Psoas muscle (tissue), 8 donors: ENCODE data around the gene LYZL4. TPM values are rescaled to one million over a fixed set of nuclear protein-coding genes. Genes with fewer than 3 reads are reported as not detected.

Experiments used
- ATAC-seq, 4 donors: fragments of 200-7000 bp; cut with Tn5 transposase; one replicate each; pipeline ENCODE4 v1.9.1; 2020; ENCODE audit warnings: moderate library complexity in 3 of 4, mild to moderate bottlenecking in 2 of 4
- DNase-seq, 2 donors: peaks; one replicate each; pipeline ENCODE4 v3.0.0-alpha.2; 2020
- H3K27ac ChIP-seq: fragments of 200-600 bp; one replicate; pipeline ENCODE4 v1.8.0; 2022
- H3K27me3 ChIP-seq, 3 donors: fragments of 200-600 bp in 1 of 3; one replicate each; pipeline versions ENCODE4 v1.6.1 to v1.8.0; 2013 to 2022; ENCODE audit warnings: low read length in 2 of 3, mild to moderate bottlenecking in 2 of 3, moderate library complexity in 1 of 3; ENCODE audit not compliant: insufficient read depth in 3 of 3
- H3K36me3 ChIP-seq, 2 donors: fragments of 200-600 bp in 1 of 2; one replicate each; pipeline versions ENCODE4 v1.6.1 to v1.8.0; 2013 to 2022; ENCODE audit warnings: low read depth in 1 of 2, mild to moderate bottlenecking in 1 of 2, moderate library complexity in 1 of 2; ENCODE audit not compliant: insufficient read depth in 1 of 2
- H3K4me1 ChIP-seq: fragments of 200-600 bp; one replicate; pipeline ENCODE4 v1.8.0; 2022
- H3K4me3 ChIP-seq: fragments of 200-600 bp; one replicate; pipeline ENCODE4 v1.8.0; 2022; ENCODE audit warnings: mild to moderate bottlenecking
- H3K9me3 ChIP-seq: fragments of 200-600 bp; one replicate; pipeline ENCODE4 v1.8.0; 2022
- CTCF ChIP-seq: fragments of 200-600 bp; IDR thresholded peaks from one replicate; pipeline ENCODE4 v1.8.0; 2022; ENCODE audit warnings: antibody characterized with exemption
- WGBS, 3 donors: extraction: QIAGEN DNeasy Blood & Tissue Kit; methylation state at CpG; one replicate each; pipeline versions ENCODE4 v1.1.6 to v1.1.7; 2013; 5-methylcytosine and 5-hydroxymethylcytosine counted together
- intact Hi-C, 2 donors: fragments of 100-400 bp; cut with DNase I; formaldehyde crosslinking; loops; one replicate each; pipeline versions ENCODE4 v1.11.0 to v1.14.2; 2022
- polyA plus RNA-seq, 3 donors: library from polyadenylated mRNA; stranded (reverse); fragments of 200-250 nt; gene quantifications; one replicate each; pipeline ENCODE4 v1.2.3, GENCODE V29; 2013
- total RNA-seq, 4 donors: library from RNA; stranded (reverse); fragmentation: NEBNext Ultra II Directional in 2 of 4; extraction: Animal tissue kit (Norgen Biotek cat#: 25700) in 2 of 4; gene quantifications; one replicate each; pipeline versions ENCODE4 v1.2.1 to v1.2.4, GENCODE V29; 2021 to 2023
- donor health status: healthy with polysubstance abuse.
- donor health status: DM: no; HTN: no; CAD: no; lungs with moderate emphysema.
- donor health status: Bipolar disorder and iron deficiency.
- donor health status: healthy.
- donor health status: DM: yes; HTN: yes; CAD: no.
- donor health status: DM: no; HTN: no; CAD: no.
- donor health status: DM: no; HTN: no; CAD: no.
- donor health status: DM: yes; HTN: yes; CAD: no.

Gene LYZL4
- total and polyA plus RNA-seq, 7 donors = not detected

- H3K4me3 ChIP-seq = no peak overlapping the region
- DNase-seq (no peak), ATAC-seq (no peak)
- no peak for TF ChIP-seq CTCF
- H3K36me3 ChIP-seq = no peaks in the 10 kb centered on the region
- no peaks in the 10 kb centered on the region for H3K4me1 ChIP-seq
- intact Hi-C loops = no loop called here
- no peak overlapping the region for H3K27ac ChIP-seq
- no peaks in the 10 kb centered on the region for H3K9me3 ChIP-seq
- H3K27me3 ChIP-seq = no peaks in the 10 kb centered on the region
These were observed 54.8 kb downstream of the LYZL4 start for GRCh38 chr3:42355612-42356011.

DNA sequence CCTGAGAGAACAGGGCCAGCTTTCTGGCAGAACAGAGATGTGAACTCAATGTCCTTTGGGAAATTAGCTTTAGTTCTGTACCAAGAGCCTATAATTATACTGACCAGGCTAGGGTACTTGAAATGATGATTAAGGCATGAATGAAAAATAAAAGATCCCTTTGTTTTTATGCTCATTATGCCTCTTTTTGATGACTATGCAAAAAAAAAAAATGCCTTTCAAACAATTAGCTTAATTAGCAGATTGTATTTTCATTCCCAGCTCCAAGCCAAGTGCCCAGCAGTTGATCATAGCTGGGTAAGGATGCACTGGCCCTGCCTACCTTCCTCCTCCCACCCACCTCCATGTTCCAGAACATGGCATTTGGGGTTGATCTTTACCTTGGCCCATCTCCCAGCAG, 56.8 kb downstream of the LYZL4 start:
- Histone ChIP-seq H3K9me3 (no peaks in the 10 kb centered on the region), H3K4me1 (no peaks in the 10 kb centered on the region), H3K27me3 (no peaks in the 10 kb centered on the region), H3K36me3 (no peaks in the 10 kb centered on the region), H3K4me3 (no peak overlapping the region), H3K27ac (no peak overlapping the region)
- intact Hi-C loops = no loop called here
- ATAC-seq = no peak
- no peak for DNase-seq
- no peak for TF ChIP-seq CTCF

DNA sequence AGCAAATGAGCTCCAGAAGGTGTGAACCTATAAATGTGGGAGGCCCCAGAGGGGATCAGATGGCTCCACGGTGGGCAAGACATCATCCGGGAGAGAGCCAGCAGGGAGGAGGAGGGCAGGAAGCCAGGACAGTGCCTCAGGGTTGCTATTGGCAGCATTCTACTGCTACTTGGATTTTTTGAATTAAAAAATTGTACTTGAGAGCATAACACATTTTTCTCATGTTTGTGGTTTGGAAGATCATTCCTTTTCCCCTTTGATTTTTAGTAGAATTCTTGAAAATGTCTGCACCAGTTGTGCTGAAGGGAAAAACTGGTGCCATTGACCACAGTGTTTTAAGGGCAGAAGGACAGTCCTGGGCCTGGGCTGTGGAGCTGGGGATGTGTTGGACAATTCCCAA, 59.2 kb downstream of the LYZL4 start:
- Histone ChIP-seq H3K9me3 (no peaks in the 10 kb centered on the region), H3K4me1 (no peaks in the 10 kb centered on the region), H3K27me3 (no peaks in the 10 kb centered on the region), H3K4me3 (no peak overlapping the region), H3K27ac (no peak overlapping the region), H3K36me3 (no peaks in the 10 kb centered on the region)
- DNase-seq = no peak
- intact Hi-C loops = no loop called here
- no peak for TF ChIP-seq CTCF
- ATAC-seq = no peak
- WGBS, 3 donors = 6 to 19% (median 14%) methylated on average over 2 of the region's 2 CpGs

DNA sequence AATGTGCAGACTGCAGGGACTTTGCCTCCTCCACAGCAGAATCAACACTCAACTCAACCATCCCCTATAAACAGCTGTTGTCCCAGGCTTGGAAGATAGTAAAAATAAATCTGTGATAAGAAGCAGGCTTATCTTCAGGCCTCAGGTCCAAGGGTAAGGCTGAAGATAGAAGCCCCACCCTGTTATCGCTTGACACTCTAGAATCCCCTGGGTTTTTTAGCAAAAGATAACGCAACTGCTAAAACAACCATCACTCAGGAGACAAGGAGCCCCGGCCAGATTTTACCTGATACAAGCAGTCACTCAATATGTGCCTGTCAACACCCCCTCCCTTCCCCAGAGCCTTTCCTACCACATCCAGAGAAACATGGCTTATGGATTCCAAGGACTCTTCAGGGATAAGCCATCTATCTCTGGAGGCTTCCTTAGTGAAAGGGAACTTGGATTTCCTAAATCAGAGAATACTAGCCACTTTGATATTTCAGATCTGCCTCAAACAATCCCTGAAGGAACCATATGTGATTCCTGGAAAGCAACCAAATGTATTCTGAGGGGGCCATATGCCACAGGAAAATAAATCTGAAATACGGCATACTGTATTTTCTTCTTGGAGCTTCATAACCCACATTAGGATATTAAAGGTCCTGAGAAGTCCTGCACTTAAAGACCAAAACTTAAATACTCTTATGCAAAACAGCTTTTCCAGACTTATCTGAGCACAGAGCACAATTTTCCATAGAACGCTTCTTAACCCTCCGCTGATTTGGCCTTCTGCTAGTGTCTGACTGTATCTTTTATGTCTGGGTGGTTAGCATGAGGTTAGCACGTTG, 60.4 kb downstream of the LYZL4 start:
- 82 to 88% (median 86%) methylated on average over 7 of the region's 7 CpGs for WGBS, 3 donors
- Histone ChIP-seq H3K27me3 (no peaks in the 10 kb centered on the region), H3K4me3 (no peak overlapping the region), H3K4me1 (no peaks in the 10 kb centered on the region), H3K36me3 (no peaks in the 10 kb centered on the region), H3K9me3 (no peaks in the 10 kb centered on the region), H3K27ac (no peak overlapping the region)
- intact Hi-C loops = no loop called here
- no peak for DNase-seq
- no peak for TF ChIP-seq CTCF
- no peak for ATAC-seq

DNA sequence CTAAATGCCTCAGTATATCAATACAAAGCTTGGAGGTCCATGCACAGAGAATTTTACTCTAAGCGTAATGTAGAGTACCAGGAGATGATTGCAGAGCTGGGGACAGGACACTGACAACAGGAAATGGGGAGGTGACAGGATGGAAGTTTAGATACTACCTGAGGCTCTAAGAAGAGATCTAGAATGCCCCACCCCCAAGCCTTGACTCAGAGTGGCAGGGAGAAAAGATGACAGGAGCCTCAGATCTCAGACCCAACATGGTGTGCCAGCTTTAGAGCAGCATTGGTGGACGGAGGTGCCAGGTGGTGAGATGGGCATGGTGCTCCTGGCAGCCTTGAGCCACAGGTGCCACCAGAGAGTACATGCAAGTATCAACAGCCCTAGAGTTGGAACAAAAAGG, 62.5 kb downstream of the LYZL4 start:
- no peaks in the 10 kb centered on the region for H3K4me1 ChIP-seq
- WGBS, 3 donors = 78 to 86% (median 81%) methylated on average over 2 of the region's 2 CpGs
- ATAC-seq (no peak), DNase-seq (no peak)
- no peak overlapping the region for H3K27ac ChIP-seq
- no peaks in the 10 kb centered on the region for H3K9me3 ChIP-seq
- H3K4me3 ChIP-seq = no peak overlapping the region
- intact Hi-C loops = no loop called here
- H3K27me3 ChIP-seq = no peaks in the 10 kb centered on the region
- TF ChIP-seq CTCF = no peak
- H3K36me3 ChIP-seq = no peaks in the 10 kb centered on the region
